RWPE1 (cell line): ENCODE measurements around the gene PRKAR2B.

Source experiments
- CTCF ChIA-PET: fragments of 350-600 bp; sonication (Branson Sonifier 250); formaldehyde crosslinking; extraction: SDS; loops from one replicate; lab custom pipeline; 2021; lab: Yijun Ruan, JAX
- POLR2A ChIA-PET: fragments of 400-600 bp; formaldehyde crosslinking; extraction: SDS; loops from one replicate; lab custom pipeline; 2020; ENCODE audit warnings: antibody characterized with exemption; ENCODE audit not compliant: low non-redundant PET; lab: Yijun Ruan, JAX
- DNase-seq: peaks from one replicate; pipeline ENCODE4 v3.0.0; 2012; ENCODE audit warnings: low spot score
- H3K27ac ChIP-seq: fragments of 450-650 bp; 2 replicates; pipeline ENCODE4 v1.5.1; 2017
- CTCF ChIP-seq: fragments of 450-650 bp; conservative IDR thresholded peaks from 2 replicates; pipeline ENCODE4 v1.5.1; 2017; ENCODE audit warnings: low read depth, mild to moderate bottlenecking

PRKAR2B gene

GRCh38 chr7:107100824-107101223, 56.3 kb downstream of the PRKAR2B start:
- no peak for TF ChIP-seq CTCF
- no peak for DNase-seq
- ChIA-PET CTCF (no interaction called here), POLR2A (no interaction called here)
- H3K27ac ChIP-seq = no peak overlapping the region

- no peak overlapping the region for H3K27ac ChIP-seq
- peak; percentile 7 for DNase-seq
- ChIA-PET POLR2A (no interaction called here), CTCF (interaction anchor here (0.6 kb wide), 1 partner anchor 27 kb away, joined by 3 read pairs; no protein-coding TSS in a partner anchor)
- no peak for TF ChIP-seq CTCF
Measured at GRCh38 chr7:107103369-107103768, 58.9 kb downstream of the PRKAR2B start.

- ChIA-PET POLR2A (no interaction called here), CTCF (no interaction called here)
- no peak for TF ChIP-seq CTCF
- no peak for DNase-seq
- no peak overlapping the region for H3K27ac ChIP-seq
Measured at GRCh38 chr7:107104801-107105200, 60.3 kb downstream of the PRKAR2B start.

GRCh38 chr7:107105591-107106245, 61.2 kb downstream of the PRKAR2B start:
- ChIA-PET POLR2A (no interaction called here), CTCF (interaction anchor here (0.5 kb wide), 1 partner anchor 78 kb away, joined by 4 read pairs; no protein-coding TSS in a partner anchor)
- DNase-seq = no peak

GRCh38 chr7:107108793-107109371, 64.4 kb downstream of the PRKAR2B start:
- no peak for DNase-seq
- H3K27ac ChIP-seq = no peak overlapping the region
- ChIA-PET POLR2A (interaction anchor here (0.6 kb wide), 1 partner anchor 224 kb away, joined by 3 read pairs; no protein-coding TSS in a partner anchor), CTCF (no interaction called here)
- no peak for TF ChIP-seq CTCF

More at GRCh38 chr7:107105591-107106245, 61.2 kb downstream of the PRKAR2B start:
- H3K27ac ChIP-seq = no peak overlapping the region
- no peak for TF ChIP-seq CTCF

- TF ChIP-seq CTCF = no peak
- no peak overlapping the region for H3K27ac ChIP-seq
- no peak for DNase-seq
- POLR2A ChIA-PET = no interaction called here
- CTCF ChIA-PET = interaction anchor here (0.9 kb wide), 1 partner anchor 86 kb away, joined by 3 read pairs; no protein-coding TSS in a partner anchor
Measured at GRCh38 chr7:107109955-107110354, 65.5 kb downstream of the PRKAR2B start.
